SK-N-SH (cell line): ENCODE data around the gene AKR7A2.

Experiments
- EP300 ChIP-seq, 2 experiments: IDR thresholded peaks; 2 replicates each; pipeline versions ENCODE4 v1.4.0 to v1.6.1; 2012; ENCODE audit warnings: borderline replicate concordance in 1 of 2, low read depth in 1 of 2, low read length in 1 of 2
- EZH2phosphoT487 ChIP-seq: fragments of 200-600 bp; sonication (generic); IDR thresholded peaks from 2 replicates; pipeline ENCODE4 v1.6.1; 2017; ENCODE audit warnings: low read depth, mixed run types, mild to moderate bottlenecking, antibody characterized with exemption, moderate library complexity, borderline replicate concordance
- JUND ChIP-seq: IDR thresholded peaks from 2 replicates; pipeline ENCODE4 v1.4.0; 2012
- RXRA ChIP-seq: IDR thresholded peaks from 2 replicates; pipeline ENCODE4 v1.4.0; 2012; ENCODE audit warnings: low read depth, mild to moderate bottlenecking, borderline replicate concordance
- SMC3 ChIP-seq: IDR thresholded peaks from 2 replicates; pipeline ENCODE4 v1.6.1; 2012; ENCODE audit warnings: low read depth, low read length, improper control_type of control experiment
- TF ChIP-seq, protein P1 (sequence below): fragments of 200-600 bp; sonication (generic); IDR thresholded peaks from 2 replicates; pipeline ENCODE4 v1.6.1; 2017; ENCODE audit warnings: antibody characterized with exemption, mild to moderate bottlenecking, moderate library complexity

DNA sequence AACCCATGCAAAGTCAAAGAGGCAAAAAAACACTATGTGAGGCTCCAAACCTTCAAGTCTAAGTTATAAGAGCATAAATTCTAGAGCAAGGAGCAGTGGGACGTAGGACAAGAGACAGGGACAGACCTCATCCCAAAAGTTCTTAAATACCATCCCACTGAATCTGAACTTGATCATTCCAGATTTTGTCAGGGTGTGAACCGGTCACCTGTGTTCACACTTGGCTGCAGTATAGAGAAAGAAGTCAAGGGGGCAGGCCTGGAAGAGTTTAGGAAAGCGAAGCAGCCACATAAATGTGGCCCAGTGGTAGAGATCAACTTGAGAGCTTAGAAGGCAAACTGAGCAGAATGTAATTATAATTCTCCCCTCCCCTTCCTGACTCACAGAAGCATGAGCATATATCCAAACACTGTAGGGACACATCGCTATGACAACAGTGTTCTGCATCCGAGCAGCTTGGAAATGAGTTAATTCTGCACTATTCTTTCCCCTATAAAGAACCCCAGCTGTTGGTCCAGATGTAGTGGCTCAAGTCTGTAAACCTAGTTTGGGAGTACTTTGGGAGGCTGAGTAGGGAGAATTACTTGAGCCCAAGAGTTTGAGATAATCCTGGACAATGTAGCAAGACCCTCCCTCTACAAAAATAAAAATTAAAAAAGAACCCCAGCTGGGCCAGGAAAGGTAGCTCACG lies 2.7 kb downstream of the AKR7A2 start:
- TF ChIP-seq, protein P1, sequence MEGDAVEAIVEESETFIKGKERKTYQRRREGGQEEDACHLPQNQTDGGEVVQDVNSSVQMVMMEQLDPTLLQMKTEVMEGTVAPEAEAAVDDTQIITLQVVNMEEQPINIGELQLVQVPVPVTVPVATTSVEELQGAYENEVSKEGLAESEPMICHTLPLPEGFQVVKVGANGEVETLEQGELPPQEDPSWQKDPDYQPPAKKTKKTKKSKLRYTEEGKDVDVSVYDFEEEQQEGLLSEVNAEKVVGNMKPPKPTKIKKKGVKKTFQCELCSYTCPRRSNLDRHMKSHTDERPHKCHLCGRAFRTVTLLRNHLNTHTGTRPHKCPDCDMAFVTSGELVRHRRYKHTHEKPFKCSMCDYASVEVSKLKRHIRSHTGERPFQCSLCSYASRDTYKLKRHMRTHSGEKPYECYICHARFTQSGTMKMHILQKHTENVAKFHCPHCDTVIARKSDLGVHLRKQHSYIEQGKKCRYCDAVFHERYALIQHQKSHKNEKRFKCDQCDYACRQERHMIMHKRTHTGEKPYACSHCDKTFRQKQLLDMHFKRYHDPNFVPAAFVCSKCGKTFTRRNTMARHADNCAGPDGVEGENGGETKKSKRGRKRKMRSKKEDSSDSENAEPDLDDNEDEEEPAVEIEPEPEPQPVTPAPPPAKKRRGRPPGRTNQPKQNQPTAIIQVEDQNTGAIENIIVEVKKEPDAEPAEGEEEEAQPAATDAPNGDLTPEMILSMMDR, result no peak
- no peak for TF ChIP-seq EZH2phosphoT487
- TF ChIP-seq EP300 (IDR thresholded peaks at IDR 0.05; ENCODE audit: borderline replicate concordance in 1 of 2, low read depth in 1 of 2, low read length in 1 of 2), result no peak
- TF ChIP-seq RXRA, result no peak
- no peak for TF ChIP-seq JUND
- TF ChIP-seq SMC3, result no peak
